AG09309 (cell line): ENCODE data around the gene RALGPS2.

ENCODE experiments used
- DNase-seq: peaks from one replicate; pipeline ENCODE4 v3.0.0-alpha.2; 2010; ENCODE audit warnings: low read depth
- H3K4me3 ChIP-seq: 2 replicates; pipeline ENCODE4 v1.5.1; 2011; ENCODE audit warnings: mild to moderate bottlenecking, low read depth, low read length, moderate library complexity; ENCODE audit not compliant: control insufficient read depth
- CTCF ChIP-seq: IDR thresholded peaks from 2 replicates; pipeline ENCODE4 v1.5.1; 2011; ENCODE audit warnings: mild to moderate bottlenecking, low read depth, low read length, inconsistent platforms; ENCODE audit not compliant: insufficient read depth, control insufficient read depth; ENCODE audit errors: missing control alignments

Gene RALGPS2

DNA sequence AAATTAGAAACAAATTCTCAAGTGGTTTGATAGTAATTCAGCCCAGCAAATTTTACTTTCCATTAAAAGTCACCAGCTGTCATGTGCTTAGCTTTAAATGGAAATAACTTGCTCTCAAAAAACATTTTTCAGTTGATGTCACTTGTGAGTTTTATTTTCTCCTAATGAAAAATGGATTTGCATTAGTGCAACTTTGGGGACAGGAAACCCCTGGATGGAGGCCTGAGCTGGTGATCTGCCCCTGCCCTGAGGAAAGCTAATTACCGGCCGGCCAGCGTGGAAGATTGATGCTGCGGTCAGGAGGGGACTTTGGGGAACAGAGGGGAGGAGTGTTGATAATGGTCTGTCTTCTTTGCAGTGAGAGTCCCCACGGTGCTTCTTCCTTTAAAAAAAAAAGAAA, 212.7 kb downstream of the RALGPS2 start:
- no peak for TF ChIP-seq CTCF
- no peak overlapping the region for H3K4me3 ChIP-seq
- no peak for DNase-seq

- no peak for DNase-seq
These were observed 213.3 kb downstream of the RALGPS2 start for GRCh38 chr1:178938101-178938958.

GRCh38 chr1:178938959-178939317, 213.9 kb downstream of the RALGPS2 start:
- no peak for DNase-seq
- no peak overlapping the region; the same call in 1 of the 2 replicates for H3K4me3 ChIP-seq

More at GRCh38 chr1:178938101-178938958, 213.3 kb downstream of the RALGPS2 start:
- TF ChIP-seq CTCF: no peak
- H3K4me3 ChIP-seq: no peak overlapping the region

DNA sequence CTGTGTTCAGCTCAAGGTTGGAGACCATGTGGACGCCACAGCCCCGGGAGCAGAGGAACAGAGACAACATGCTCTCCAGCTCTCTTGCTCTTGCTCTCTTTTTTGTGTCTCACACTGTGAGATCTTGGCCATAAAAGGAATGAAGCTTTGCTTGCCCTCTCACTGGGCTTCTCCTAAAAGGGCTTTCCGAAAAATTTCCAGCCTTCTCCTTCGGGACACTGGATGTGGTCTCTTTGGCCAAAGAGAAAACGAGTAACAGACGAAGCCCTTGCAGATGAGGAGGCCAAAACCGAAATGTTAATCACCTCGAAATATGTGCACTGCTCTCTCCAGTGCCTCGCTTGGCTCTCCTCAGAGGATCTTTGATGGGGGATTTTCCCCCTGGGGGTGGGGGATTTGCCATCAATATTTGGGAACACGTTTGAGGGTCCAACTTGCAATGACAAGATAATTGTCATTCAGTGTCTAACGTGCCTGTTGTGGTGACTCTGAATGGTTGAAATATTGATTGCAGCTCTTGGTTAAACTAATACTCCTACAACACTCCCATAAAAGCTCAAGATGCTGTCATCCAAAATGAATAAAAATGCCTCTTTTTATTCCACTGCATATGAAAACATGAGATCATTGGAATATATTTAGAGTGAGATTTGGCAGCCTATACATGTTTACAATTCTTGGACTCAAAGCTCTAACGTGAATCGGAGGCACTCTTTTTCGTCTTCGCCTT, 214.5 kb downstream of the RALGPS2 start:
- DNase-seq: no peak
- H3K4me3 ChIP-seq: no peak overlapping the region; the same call in 1 of the 2 replicates
- TF ChIP-seq CTCF: no peak

More at GRCh38 chr1:178938959-178939317, 213.9 kb downstream of the RALGPS2 start:
- TF ChIP-seq CTCF: no peak

GRCh38 chr1:178940068-178940765, 215.2 kb downstream of the RALGPS2 start:
- no peak overlapping the region for H3K4me3 ChIP-seq
- no peak for DNase-seq
- no peak for TF ChIP-seq CTCF

DNA sequence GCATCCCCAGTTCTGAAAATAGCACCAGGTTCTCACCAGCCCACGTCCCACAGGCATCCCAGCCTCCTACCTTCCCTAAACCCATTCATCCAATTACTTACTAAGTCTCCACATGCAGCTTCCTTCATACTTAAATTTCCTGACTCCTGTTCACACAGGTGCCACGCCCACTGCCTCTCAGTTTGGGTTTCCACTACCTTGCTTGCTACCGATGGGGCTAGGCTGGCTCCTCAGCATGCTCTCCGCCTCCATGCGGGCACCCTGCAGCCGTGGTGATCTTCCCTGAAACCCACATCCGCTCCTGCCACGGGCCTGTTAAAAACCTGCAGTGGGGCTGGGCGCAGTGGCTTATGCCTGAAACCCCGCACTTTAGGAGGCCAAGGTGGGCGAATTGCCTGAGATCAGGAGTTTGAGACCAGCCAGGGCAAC, 216.2 kb downstream of the RALGPS2 start:
- no peak overlapping the region for H3K4me3 ChIP-seq
- TF ChIP-seq CTCF: no peak
- no peak for DNase-seq
